Hematopoietic multipotent progenitor cell treated with erythropoietin and hydrocortisone succinate and interleukin-3 and kit ligand, for 17 days (in vitro differentiated cells): Measurements from ENCODE around the gene GRK2.
A peak's percentile ranks its signal among the peaks of the same experiment; 100 is the strongest.
"Not testable (repeated sequence)": the region's sequence is repeated elsewhere in the genome, so short reads cannot be mapped to it uniquely, and the experiment has no call there.

Experiments
- DNase-seq: peaks from one replicate; pipeline ENCODE4 v3.0.0-alpha.2; 2015; ENCODE audit warnings: low spot score

GRK2 gene

GRCh38 chr11:67254798-67255197 lies 11.5 kb upstream of the GRK2 start:
- peak; percentile 14 for DNase-seq

DNA sequence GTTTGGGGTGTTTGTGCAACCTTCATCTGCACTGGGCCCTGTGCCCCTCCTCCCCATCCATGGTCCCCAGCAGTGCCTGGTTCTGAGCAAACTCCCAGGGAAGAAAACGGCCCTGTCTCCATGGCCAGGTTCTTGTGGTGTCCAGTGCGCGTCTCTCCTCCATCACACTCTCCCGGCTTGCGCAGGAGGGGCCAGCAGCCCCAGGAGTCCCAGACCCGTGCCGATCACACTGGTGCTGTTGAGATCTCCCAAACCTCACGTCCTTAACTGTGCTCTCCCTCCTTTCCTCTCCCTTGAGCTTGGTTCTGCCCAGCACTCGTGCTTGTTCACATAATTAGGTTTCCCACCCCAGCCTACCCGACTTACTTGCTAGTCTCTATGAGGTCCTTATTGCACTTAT lies 10.9 kb upstream of the GRK2 start:
- no peak for DNase-seq

- no peak for DNase-seq
Measured at GRCh38 chr11:67255864-67256263, 10.4 kb upstream of the GRK2 start.

DNA sequence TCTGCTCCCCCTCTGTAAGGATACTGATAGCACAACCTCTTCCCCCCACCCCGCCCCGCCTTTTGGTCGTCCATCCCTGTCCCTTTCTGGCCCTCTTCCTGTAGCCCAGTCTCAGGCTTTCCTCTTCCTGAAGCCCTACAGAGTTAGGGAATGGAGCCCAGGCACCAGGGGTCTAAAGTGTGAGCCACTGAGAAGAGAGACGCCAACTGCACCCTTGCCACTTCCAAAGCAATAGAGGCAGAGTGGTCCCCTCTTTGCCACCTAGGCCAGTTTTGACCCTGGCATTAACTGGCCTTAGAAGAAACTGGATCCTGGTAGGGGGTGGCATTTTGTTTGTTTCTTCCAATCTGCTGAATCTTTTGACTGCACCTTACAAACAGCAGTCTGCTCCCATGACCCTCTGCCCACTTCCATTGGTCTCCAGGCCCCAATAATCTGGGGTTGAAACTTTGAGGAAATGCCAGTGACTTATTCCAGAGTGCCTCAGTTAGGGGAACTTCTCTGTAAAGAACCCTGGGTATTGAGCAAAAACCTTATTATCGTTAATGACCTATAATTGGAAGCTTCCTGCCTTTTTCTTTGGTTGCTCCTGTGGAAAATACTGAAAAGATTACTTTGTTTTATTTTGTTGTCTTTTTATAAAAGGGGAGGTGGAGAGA lies 9.7 kb upstream of the GRK2 start:
- DNase-seq = no peak

DNA sequence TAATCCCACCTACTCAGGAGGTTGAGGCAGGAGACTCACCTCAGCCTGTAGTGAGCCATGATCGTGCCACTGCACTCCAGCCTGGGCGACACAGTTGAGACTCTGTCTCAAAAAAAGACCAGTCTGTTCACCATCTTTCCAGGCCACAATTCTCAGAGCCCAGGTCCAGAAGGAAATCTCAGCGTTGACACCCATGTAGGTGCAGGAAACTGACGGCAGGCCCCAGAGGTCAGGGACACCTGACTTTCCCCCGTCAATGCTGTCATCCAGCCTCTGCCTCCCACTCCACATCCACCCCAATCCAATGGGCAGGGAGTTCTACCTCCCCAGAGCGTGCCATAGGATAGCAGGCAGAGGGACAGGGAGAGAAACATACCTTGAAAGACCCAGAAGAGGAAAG lies 5.9 kb upstream of the GRK2 start:
- no peak for DNase-seq

DNA sequence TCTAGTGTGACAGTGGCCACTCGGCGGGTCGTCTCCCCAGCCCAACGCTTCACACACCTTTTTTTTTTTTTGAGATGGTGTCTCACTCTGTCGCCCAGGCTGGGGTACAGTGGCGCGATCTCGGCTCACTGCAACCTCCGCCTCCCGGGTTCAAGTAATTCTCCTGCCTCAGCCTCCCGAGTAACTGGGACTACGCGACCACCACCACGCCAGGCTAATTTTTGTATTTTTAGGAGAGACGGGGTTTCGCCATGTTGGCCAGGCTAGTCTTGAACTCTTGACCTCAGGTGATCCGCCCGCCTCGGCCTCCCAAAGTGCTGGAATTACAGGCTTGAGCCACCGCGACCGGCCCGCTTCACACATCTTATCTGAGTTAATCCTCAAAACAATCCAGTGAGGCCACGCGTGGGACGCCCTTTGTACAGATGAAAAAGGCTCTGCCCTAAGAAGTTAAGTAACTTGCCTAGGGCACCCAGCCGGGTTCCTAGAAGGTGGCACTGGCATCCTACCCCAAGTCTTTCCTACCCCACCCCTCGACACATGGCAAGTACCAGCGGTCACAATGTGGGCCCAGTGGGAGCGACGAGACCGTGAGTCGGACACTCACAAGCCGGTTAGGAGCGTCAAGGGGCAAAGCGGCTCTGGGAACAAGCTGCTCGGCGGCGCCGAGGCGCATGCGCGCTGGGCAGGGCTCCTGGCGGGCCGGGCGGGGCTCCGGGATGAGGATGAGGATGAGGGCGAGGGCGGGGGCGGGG lies 5.2 kb upstream of the GRK2 start:
- DNase-seq = not testable (repeated sequence)

GRCh38 chr11:67261640-67261945 lies 4.7 kb upstream of the GRK2 start:
- DNase-seq = no peak

DNA sequence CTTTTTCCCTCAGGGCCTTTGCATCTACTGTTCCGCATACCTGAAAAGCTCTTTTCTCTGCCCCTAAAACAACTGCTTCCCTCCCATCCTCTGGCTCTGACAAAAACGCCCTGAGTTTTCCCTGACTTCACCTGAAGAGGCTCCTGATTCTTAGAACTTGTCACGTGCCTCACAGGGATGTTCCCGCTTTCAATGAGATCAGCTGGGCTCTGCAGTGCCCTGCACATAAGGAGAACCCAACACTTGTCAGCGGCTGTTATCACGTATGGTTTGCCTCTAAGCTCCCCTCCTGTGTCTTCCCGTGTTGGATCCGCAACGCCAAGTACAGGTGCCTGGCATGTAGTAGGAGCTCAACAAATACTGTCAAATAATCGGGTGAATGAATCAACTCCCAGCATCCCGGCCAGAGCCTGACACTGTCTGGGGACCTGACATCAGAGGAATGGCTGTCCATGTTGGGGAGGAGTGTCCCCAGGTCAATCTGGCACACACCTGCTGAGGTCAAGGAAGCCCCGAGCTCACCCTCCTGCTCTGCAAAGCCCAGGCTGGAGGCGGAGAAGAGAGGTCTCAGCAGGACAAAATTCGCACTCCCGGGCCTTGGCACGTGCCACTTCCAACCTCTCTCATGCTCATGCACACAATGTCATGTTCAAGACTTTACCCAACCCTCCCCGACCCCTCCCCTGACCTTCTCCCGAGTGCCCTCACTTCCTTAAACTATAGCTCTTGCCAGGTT lies 4.2 kb upstream of the GRK2 start:
- no peak for DNase-seq

DNA sequence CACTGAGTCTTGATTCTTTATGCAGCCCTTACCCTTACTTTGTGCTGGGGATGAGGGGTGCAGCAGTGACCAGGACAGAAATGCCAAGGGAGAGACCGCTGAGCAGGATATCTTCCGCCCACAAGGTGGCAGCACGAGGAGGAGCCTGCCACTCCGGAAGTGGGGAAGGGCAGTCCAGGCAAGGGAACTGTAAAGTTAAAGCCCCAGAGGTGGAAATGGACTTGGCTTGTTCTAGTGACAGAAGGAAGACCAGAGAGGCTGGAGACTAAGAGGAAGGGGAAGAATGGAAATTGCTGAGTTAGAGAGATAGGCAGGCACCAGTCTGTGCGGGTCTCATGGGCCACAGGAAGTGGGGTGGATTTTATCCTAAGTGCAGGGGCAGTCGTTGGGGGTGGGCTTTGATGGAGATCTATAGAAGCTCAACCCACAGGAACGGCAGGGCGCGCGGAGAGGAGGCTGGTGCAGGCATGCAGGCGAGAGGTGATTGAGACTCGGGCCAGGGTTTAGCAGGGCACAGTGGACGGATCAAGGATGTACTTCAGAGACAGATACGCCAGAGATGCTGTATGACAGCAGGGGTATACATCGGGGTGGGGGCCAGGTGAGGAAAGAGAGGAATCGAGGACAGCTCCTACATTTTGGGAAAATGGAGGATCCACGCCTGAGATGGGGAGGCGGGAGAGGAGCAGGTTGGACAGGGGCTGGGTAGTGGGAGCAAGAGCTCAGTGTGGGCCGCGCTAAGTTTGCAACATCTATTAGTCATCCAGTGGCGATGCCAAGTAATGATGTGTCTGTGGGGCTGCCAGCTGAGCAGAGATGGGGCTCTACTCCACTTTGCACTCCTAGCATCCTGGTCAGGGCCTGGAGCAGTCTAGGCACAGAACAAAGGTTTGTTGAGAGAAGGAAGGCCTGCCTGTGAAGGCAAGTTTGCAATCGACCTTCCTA lies 3.3 kb upstream of the GRK2 start:
- DNase-seq = peak; percentile 83

DNA sequence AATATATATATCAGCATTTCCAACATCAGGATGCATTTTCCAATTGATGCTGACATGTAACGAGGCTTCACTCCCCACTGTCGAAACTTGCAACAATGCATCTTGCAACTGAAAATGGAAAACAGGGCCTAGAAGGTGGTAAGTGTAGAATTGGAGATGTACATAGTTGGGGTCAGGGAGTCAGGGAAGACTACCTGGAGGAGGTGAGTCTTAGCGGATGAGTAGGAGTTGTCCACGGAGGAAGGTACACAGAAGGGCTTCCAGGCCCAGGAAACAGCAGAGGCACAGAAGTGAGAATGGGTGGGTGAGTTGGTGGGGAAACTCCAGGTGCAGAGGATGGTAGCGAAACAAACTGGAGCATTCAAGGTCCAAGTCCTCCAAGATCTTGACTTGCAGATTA lies 2.0 kb upstream of the GRK2 start:
- no peak for DNase-seq

- no peak for DNase-seq
Measured at GRCh38 chr11:67264877-67265632, 1.2 kb upstream of the GRK2 start.

DNA sequence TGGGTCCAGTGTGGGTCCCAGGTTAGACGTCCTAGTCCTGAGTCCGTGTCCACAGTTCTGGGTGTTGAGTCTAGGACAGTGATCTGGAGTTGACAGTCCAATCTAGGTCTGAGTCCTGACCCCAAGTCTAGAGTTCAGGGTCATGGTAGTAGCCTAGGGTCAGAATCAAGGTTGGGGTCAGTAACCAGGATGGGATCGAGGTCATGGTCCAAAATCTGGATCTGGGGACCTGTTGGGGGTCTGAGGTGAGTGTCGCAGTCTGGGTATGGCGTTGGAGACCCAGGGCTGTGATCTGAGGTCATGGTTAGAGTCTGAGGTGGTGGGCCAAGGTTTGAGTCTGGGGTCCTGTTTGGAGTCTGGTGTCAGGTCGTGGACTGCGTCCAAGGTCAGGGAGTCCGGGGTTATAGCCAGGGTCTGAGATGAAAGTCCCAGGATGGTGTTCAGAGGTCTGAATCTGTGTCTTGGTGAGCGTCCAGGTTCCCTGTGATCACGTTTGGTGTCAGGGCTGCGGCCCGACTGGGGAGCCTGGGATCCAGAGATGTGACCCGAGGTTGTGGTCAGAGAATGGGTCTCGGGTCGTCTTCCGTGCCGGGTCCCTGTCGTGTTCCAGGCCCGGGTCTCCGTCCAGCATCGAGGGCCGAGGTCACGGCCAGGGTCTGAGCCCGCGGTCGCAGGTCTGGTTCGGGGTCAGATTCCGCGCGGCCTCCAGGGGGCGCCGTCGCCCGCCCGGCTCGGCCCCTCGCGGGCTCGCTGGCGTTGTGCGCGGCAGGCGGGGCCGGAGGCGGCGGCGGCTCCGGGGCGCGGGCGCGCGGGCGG lies 432 bp upstream of the GRK2 start:
- peak; percentile 85 for DNase-seq

GRCh38 chr11:67267188-67268080 lies 1.2 kb downstream of the GRK2 start:
- peak; percentile 39 for DNase-seq

GRCh38 chr11:67268081-67268961 lies 2.0 kb downstream of the GRK2 start:
- DNase-seq = no peak

DNA sequence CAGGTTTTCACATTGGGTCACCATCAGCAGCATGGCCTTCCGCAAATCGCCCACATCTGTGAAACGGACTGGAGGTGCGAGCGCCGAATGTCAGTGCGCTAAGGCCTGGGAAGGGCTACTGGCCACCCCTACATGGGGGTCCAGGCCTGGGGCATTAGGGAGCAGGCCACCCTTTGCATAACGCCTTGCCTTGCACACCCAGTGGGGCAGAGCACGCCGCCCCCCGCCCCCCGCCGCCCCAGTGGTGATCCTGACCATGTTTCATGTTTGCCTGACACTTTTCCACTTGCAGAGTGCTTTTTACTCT lies 2.6 kb downstream of the GRK2 start:
- DNase-seq = no peak

DNA sequence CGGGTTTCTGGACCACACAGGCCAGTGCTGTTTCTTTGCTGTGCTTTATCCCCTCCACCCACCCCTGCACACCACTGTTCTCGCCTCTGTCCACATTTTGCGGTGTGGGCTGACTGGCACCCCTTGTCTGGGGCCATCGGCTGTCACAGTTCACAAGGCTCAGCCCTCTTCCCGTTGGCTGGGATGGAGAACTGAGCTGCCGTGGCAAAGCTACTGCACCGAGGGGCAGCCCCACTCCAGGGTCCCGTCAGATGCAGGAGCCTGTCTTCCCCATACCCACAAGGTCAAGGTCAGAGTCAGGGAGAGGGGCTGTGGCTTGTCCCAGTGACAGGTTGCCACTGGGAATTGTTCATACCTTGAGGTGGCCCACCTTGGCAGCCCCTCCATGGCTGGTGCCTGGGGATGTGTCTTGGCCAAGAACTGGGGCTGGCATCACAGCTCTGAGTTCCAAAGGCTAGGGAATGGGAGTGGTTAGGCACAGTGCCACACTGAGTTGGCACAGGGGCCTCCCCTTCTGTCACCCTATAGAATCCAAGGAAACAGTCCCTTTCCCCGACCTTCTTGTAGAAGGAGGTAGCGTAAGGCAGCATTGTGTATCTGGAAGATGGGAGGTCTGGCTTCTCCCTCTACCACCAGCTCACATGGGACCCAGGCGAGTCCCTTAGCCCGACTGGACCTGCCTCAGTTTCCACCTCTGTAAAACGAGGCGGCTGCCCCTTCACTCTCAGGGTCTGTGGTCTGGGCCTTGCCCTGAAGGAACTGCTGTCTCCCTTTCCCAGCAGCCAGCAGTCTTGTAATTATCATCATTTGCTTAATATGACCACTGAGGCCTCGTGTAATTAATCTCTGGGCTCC lies 3.4 kb downstream of the GRK2 start:
- DNase-seq = peak; percentile 22
